Stomach (tissue), 4 donors: ENCODE measurements around the gene MAGI2.

ENCODE experiments used
- EP300 ChIP-seq: sonication (generic); formaldehyde crosslinking; IDR thresholded peaks from one replicate; pipeline ENCODE4 v1.6.1; 2017; ENCODE audit warnings: antibody characterized with exemption
- POLR2A ChIP-seq, 4 donors: fragments of 450-650 bp; IDR thresholded peaks; one replicate each; pipeline ENCODE4 v1.6.1; 2016; ENCODE audit warnings: antibody characterized with exemption in 4 of 4, control low read depth in 2 of 4, mild to moderate bottlenecking in 1 of 4, moderate library complexity in 1 of 4
- TF ChIP-seq, protein P1 (sequence below), 7 experiments: fragments of 450-650 bp in 4 of 7; fragments of 200-600 bp in 3 of 7; sonication (generic) in 3 of 7; IDR thresholded peaks; one replicate each; pipeline ENCODE4 v1.5.1; 2016 to 2019; ENCODE audit warnings: antibody characterized with exemption in 7 of 7, control low read depth in 2 of 7, mild to moderate bottlenecking in 1 of 7

DNA sequence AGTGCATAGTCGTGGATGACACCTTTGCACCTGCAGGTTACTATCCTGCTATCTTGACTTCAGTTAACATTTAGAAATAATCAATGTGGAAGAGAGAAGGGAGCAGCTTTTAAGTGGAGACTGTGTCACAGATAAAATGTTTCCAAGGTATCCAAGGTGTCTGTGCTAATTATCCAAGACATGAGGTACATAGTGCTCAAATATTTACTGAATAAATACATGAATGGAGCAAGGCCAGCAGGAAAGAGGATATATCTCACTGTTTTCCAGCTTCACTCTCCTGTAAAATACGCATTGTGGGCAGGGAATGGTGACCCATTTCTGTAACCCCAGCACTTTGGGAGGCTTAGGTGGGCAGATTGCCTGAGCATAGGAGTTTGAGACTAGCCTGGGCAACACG, 1102.5 kb downstream of the MAGI2 start:
- TF ChIP-seq, protein P1, sequence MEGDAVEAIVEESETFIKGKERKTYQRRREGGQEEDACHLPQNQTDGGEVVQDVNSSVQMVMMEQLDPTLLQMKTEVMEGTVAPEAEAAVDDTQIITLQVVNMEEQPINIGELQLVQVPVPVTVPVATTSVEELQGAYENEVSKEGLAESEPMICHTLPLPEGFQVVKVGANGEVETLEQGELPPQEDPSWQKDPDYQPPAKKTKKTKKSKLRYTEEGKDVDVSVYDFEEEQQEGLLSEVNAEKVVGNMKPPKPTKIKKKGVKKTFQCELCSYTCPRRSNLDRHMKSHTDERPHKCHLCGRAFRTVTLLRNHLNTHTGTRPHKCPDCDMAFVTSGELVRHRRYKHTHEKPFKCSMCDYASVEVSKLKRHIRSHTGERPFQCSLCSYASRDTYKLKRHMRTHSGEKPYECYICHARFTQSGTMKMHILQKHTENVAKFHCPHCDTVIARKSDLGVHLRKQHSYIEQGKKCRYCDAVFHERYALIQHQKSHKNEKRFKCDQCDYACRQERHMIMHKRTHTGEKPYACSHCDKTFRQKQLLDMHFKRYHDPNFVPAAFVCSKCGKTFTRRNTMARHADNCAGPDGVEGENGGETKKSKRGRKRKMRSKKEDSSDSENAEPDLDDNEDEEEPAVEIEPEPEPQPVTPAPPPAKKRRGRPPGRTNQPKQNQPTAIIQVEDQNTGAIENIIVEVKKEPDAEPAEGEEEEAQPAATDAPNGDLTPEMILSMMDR (IDR thresholded peaks at IDR 0.05): no peak
- TF ChIP-seq POLR2A (IDR thresholded peaks at IDR 0.05): no peak
- TF ChIP-seq EP300: no peak
